NCI-H187 (cell line): Measurements from ENCODE around the gene TLE5.
"Not testable (repeated sequence)": the region's sequence is repeated elsewhere in the genome, so short reads cannot be mapped to it uniquely, and the experiment has no call there.

Experiments used
- DNase-seq, 2 experiments: peaks; one replicate each; lab custom pipeline; 2025; lab: John Stamatoyannopoulos, UW

Gene TLE5

GRCh38 chr19:3045191-3045590 lies 17.1 kb downstream of the TLE5 start:
- DNase-seq: no peak

GRCh38 chr19:3042621-3043267 lies 19.6 kb downstream of the TLE5 start:
- no peak for DNase-seq

- DNase-seq: no peak
These were observed 20.3 kb downstream of the TLE5 start for GRCh38 chr19:3041761-3042620.

GRCh38 chr19:3041327-3041726 lies 21.0 kb downstream of the TLE5 start:
- DNase-seq: no peak

GRCh38 chr19:3039641-3040077 lies 22.6 kb downstream of the TLE5 start:
- DNase-seq: no peak

- no peak for DNase-seq
These were observed 23.2 kb downstream of the TLE5 start for GRCh38 chr19:3039125-3039524.

- no peak for DNase-seq
These were observed 24.1 kb downstream of the TLE5 start for GRCh38 chr19:3038214-3038613.

GRCh38 chr19:3036977-3037544 lies 25.2 kb downstream of the TLE5 start:
- not testable (repeated sequence) for DNase-seq

GRCh38 chr19:3036119-3036976 lies 25.9 kb downstream of the TLE5 start:
- DNase-seq: peak; percentile 95 to 96

- DNase-seq: peak; percentile 98
These were observed 26.7 kb downstream of the TLE5 start for GRCh38 chr19:3035542-3036118.

- DNase-seq: no peak
These were observed 27.4 kb downstream of the TLE5 start for GRCh38 chr19:3034656-3035541.

- DNase-seq: no peak
These were observed 28.0 kb downstream of the TLE5 start for GRCh38 chr19:3034406-3034655.

GRCh38 chr19:3033595-3034405 lies 28.5 kb downstream of the TLE5 start:
- DNase-seq: no peak

- no peak for DNase-seq
These were observed 30.8 kb downstream of the TLE5 start for GRCh38 chr19:3031607-3031867.

GRCh38 chr19:3029065-3029923 lies 33.0 kb downstream of the TLE5 start, which contains the start of gene TLE2:
Gene TLE2, minus strand, starts transcription at chr19:3029280. Its CDS starts 376 bp downstream, at chr19:3028904.
- no peak for DNase-seq

GRCh38 chr19:3028305-3029064 lies 33.8 kb downstream of the TLE5 start:
- no peak for DNase-seq

GRCh38 chr19:3027981-3028304 lies 34.4 kb downstream of the TLE5 start:
- no peak for DNase-seq

GRCh38 chr19:3027292-3027691 lies 35.0 kb downstream of the TLE5 start:
- DNase-seq: no peak

GRCh38 chr19:3026768-3027167 lies 35.5 kb downstream of the TLE5 start:
- DNase-seq: no peak
